GM04504 (cell line): ENCODE results near the gene CLDN7.

Experiments
- DNase-seq: peaks from one replicate; pipeline ENCODE4 v3.0.0-alpha.2; 2012; ENCODE audit warnings: low read depth

Gene CLDN7

GRCh38 chr17:7237266-7237760 lies 25.0 kb downstream of the CLDN7 start:
- no peak for DNase-seq

GRCh38 chr17:7236808-7237207 lies 25.5 kb downstream of the CLDN7 start:
- DNase-seq: no peak

- no peak for DNase-seq
Observed at GRCh38 chr17:7235693-7236665, 26.3 kb downstream of the CLDN7 start.

GRCh38 chr17:7234083-7234951 lies 28.0 kb downstream of the CLDN7 start, which contains the start of gene DVL2:
TSS of gene DVL2 (minus strand) at chr17:7234517. CDS start at chr17:7234262, 255 bp downstream.
- DNase-seq: peak; percentile 87

GRCh38 chr17:7233701-7234082 lies 28.6 kb downstream of the CLDN7 start:
- DNase-seq: no peak

GRCh38 chr17:7232114-7232513 lies 30.2 kb downstream of the CLDN7 start:
- no peak for DNase-seq

GRCh38 chr17:7229504-7229903 lies 32.8 kb downstream of the CLDN7 start:
- no peak for DNase-seq

- DNase-seq: no peak
Observed at GRCh38 chr17:7228920-7229319, 33.4 kb downstream of the CLDN7 start.

- DNase-seq: no peak
Observed at GRCh38 chr17:7226721-7227710, 35.3 kb downstream of the CLDN7 start.

- no peak for DNase-seq
Observed at GRCh38 chr17:7225711-7226331, 36.5 kb downstream of the CLDN7 start.

- no peak for DNase-seq
Observed at GRCh38 chr17:7224661-7225111, 37.6 kb downstream of the CLDN7 start.

GRCh38 chr17:7224110-7224509 lies 38.2 kb downstream of the CLDN7 start:
- no peak for DNase-seq

GRCh38 chr17:7223375-7223774 lies 38.9 kb downstream of the CLDN7 start:
- no peak for DNase-seq

- DNase-seq: no peak
Observed at GRCh38 chr17:7222972-7223292, 39.3 kb downstream of the CLDN7 start.

- DNase-seq: no peak
Observed at GRCh38 chr17:7222093-7222971, 39.9 kb downstream of the CLDN7 start.

GRCh38 chr17:7221278-7222092 lies 40.8 kb downstream of the CLDN7 start:
- no peak for DNase-seq

GRCh38 chr17:7220593-7221277 lies 41.5 kb downstream of the CLDN7 start:
- no peak for DNase-seq

- DNase-seq: peak; percentile 71
Observed at GRCh38 chr17:7219812-7220592, 42.3 kb downstream of the CLDN7 start, which contains the start of the genes ACADVL and DLG4. TSS of gene ACADVL (plus strand) at chr17:7219938. CDS start at chr17:7219985, 47 bp downstream. TSS of gene DLG4 (minus strand) at chr17:7219836.
